AG10803 (cell line): ENCODE results near the gene TRIP13.

Experiments
- DNase-seq: peaks from one replicate; pipeline ENCODE4 v3.0.0; 2010; ENCODE audit warnings: low read depth
- H3K4me3 ChIP-seq: 2 replicates; pipeline ENCODE4 v1.5.1; 2011; ENCODE audit warnings: mild to moderate bottlenecking, low read length, control low read depth
- TF ChIP-seq, protein P1 (sequence below): conservative IDR thresholded peaks from 2 replicates; pipeline ENCODE4 v1.5.1; 2011; ENCODE audit warnings: mild to moderate bottlenecking, low read length, control low read depth, inconsistent platforms

The TRIP13 gene

DNA sequence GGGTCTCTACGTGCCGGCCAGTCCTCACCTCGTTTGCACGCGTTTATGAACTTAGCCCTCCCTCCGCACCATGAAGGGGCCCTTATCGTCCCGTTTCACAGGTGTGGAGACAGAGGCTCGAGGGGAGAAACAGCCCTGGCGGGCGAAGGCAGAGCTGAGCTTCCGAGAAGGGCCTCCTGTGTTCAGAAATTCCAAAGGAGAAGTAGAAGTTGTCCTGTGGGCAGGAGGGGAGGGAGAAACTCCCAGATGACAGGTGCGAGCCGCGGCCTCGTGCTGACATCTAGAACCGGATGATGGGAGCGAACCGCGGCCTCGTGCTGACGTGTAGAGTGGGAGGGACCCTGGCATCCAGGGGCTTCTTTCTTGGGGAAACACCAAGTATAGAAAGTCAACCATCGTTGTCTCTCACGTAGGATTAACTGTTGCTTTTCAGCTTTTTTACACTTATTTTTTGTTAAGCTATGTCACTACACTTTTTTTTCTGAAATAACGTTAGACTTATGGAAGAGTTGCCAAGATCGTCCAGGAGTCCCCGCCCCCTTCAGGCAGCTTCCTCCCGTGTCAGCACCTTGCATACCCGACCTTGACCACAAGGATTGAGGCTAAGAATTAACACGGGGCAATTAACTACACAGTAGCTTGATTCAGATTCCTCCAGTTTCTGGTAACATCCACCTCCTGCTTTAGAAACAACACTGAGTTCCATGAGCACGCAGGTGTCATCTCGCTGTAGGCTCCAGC, 73.1 kb downstream of the TRIP13 start:
- no peak overlapping the region for H3K4me3 ChIP-seq
- DNase-seq = no peak
- TF ChIP-seq, protein P1, sequence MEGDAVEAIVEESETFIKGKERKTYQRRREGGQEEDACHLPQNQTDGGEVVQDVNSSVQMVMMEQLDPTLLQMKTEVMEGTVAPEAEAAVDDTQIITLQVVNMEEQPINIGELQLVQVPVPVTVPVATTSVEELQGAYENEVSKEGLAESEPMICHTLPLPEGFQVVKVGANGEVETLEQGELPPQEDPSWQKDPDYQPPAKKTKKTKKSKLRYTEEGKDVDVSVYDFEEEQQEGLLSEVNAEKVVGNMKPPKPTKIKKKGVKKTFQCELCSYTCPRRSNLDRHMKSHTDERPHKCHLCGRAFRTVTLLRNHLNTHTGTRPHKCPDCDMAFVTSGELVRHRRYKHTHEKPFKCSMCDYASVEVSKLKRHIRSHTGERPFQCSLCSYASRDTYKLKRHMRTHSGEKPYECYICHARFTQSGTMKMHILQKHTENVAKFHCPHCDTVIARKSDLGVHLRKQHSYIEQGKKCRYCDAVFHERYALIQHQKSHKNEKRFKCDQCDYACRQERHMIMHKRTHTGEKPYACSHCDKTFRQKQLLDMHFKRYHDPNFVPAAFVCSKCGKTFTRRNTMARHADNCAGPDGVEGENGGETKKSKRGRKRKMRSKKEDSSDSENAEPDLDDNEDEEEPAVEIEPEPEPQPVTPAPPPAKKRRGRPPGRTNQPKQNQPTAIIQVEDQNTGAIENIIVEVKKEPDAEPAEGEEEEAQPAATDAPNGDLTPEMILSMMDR = no peak

DNA sequence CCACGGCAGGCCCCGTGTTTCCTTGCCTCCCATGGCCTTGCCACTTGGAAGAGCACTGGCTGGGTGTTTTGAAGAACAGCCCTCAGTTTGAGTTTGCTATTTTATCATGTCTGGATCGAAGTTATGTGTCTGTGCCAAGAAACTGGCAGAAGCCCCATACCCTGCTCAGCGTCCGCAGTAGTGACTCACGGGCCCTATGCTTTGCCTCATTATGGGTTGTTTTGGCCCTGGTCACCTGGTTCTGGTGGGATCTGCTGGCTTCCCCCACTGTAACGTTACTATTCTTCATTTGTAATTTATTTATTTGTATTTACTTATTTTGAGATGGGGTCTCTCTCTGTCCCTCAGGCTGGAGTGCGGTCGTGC, 73.6 kb downstream of the TRIP13 start:
- TF ChIP-seq, protein P1 = no peak
- no peak overlapping the region for H3K4me3 ChIP-seq
- no peak for DNase-seq

DNA sequence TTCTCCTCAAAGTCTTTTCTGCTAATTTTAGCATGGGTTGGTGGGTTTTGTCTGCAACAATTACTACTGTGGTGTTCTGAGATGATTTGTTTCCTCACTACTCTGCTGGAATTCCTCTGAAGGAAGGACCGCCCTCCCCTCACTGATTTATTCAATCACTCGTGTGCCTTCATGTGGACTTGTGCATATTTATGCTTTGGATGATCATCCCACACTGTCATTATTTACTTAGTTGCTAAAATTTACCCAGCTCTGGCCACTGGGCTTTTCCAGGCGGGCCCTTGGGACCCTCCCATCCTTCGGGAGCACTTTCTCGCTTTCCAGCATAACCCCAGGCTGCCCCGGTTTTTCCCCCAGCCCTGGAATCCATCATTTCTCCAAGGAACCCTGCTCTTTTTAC, 74.3 kb downstream of the TRIP13 start:
- no peak overlapping the region for H3K4me3 ChIP-seq
- DNase-seq = no peak
- TF ChIP-seq, protein P1 = no peak
